CD4-positive, alpha-beta T cell (primary cell): Measurements from ENCODE around the gene PLA2G15. TPM values are rescaled to one million over a fixed set of nuclear protein-coding genes. Genes with fewer than 3 reads are reported as not detected.

ENCODE experiments used
- ATAC-seq: fragments of 200-7000 bp; cut with Tn5 transposase; one replicate; pipeline ENCODE4 v1.10.0; 2022; ENCODE audit warnings: mild to moderate bottlenecking; ENCODE audit not compliant: poor library complexity
- CTCF ChIA-PET: fragments of 350-600 bp; sonication (Branson Sonifier 250); formaldehyde crosslinking; loops from one replicate; lab custom pipeline; 2021; ENCODE audit warnings: antibody characterized with exemption, inconsistent platforms; lab: Charles Lee
- POLR2A ChIA-PET: fragments of 350-600 bp; sonication (Branson Sonifier 250); formaldehyde crosslinking; loops from one replicate; lab custom pipeline; 2021; ENCODE audit warnings: antibody characterized with exemption, inconsistent platforms; lab: Charles Lee
- DNase-seq, 14 experiments: peaks; one replicate each; pipeline ENCODE4 v3.0.0-alpha.2; 2013 to 2020; ENCODE audit warnings: mixed read lengths in 2 of 14
- H3K27ac ChIP-seq, 2 donors: one replicate each; pipeline versions ENCODE4 v1.5.1 to v1.7.0; 2013; ENCODE audit warnings: low read length in 2 of 2, low read depth in 1 of 2, mild to moderate bottlenecking in 1 of 2
- H3K27me3 ChIP-seq, 2 experiments: 1 replicate in 1 of 2; 2 replicates in 1 of 2; pipeline versions ENCODE4 v1.6.1 to v1.7.0; 2013; ENCODE audit warnings: low read length in 2 of 2, control low read depth in 1 of 2, mild to moderate bottlenecking in 1 of 2, moderate library complexity in 1 of 2; ENCODE audit not compliant: insufficient read depth in 2 of 2, control insufficient read depth in 1 of 2
- H3K36me3 ChIP-seq: one replicate; pipeline ENCODE4 v1.6.1; 2013; ENCODE audit warnings: low read length, control low read depth; ENCODE audit not compliant: insufficient read depth
- H3K4me1 ChIP-seq: one replicate; pipeline ENCODE4 v1.6.1; 2013; ENCODE audit warnings: low read length, control low read depth; ENCODE audit not compliant: insufficient read depth
- H3K4me3 ChIP-seq: one replicate; pipeline ENCODE4 v1.5.1; 2013; ENCODE audit warnings: mild to moderate bottlenecking, low read length, moderate library complexity
- H3K9me3 ChIP-seq, 2 experiments: 1 replicate in 1 of 2; 2 replicates in 1 of 2; pipeline versions ENCODE4 v1.6.1 to v1.7.0; 2013; ENCODE audit warnings: low read length in 2 of 2, mild to moderate bottlenecking in 2 of 2, control low read depth in 1 of 2, moderate library complexity in 1 of 2; ENCODE audit not compliant: control insufficient read depth in 1 of 2, insufficient read depth in 1 of 2
- H3K27ac Mint-ChIP-seq: one replicate; pipeline ENCODE4 v1.8.0; 2020; ENCODE audit warnings: mixed read lengths
- H3K27me3 Mint-ChIP-seq: one replicate; pipeline ENCODE4 v1.8.0; 2021; ENCODE audit warnings: mixed read lengths
- H3K36me3 Mint-ChIP-seq: one replicate; pipeline ENCODE4 v1.8.0; 2021; ENCODE audit warnings: low read depth, mixed read lengths
- H3K4me1 Mint-ChIP-seq: one replicate; pipeline ENCODE4 v1.8.0; 2021; ENCODE audit warnings: low read depth, mixed read lengths
- H3K4me3 Mint-ChIP-seq: one replicate; pipeline ENCODE4 v1.8.0; 2020; ENCODE audit warnings: mild to moderate bottlenecking, mixed read lengths
- H3K9me3 Mint-ChIP-seq: one replicate; pipeline ENCODE4 v1.8.0; 2020; ENCODE audit warnings: mixed read lengths
- intact Hi-C, 2 experiments: fragments of 100-400 bp; cut with DNase I in 1 of 2; cut with micrococcal nuclease in 1 of 2; formaldehyde crosslinking; loops; one replicate each; pipeline versions ENCODE4 v1.15.1 to v1.9.0; 2023 to 2025; cut with DNase I, micrococcal nuclease
- total RNA-seq, 174 experiments: library from RNA in 2 of 174; stranded (reverse) in 2 of 174; gene quantifications; one replicate each; pipeline ENCODE4 v1.2.3 and lab custom pipeline; 2021 to 2026
- TF ChIP-seq, protein P1 (sequence below): fragments of 200-600 bp; IDR thresholded peaks from one replicate; pipeline ENCODE4 v1.8.0; 2022; ENCODE audit warnings: antibody characterized with exemption, mild to moderate bottlenecking

Gene PLA2G15
- total RNA-seq, 2 experiments from 2014 or later = 4.3 to 4.7 TPM

DNA sequence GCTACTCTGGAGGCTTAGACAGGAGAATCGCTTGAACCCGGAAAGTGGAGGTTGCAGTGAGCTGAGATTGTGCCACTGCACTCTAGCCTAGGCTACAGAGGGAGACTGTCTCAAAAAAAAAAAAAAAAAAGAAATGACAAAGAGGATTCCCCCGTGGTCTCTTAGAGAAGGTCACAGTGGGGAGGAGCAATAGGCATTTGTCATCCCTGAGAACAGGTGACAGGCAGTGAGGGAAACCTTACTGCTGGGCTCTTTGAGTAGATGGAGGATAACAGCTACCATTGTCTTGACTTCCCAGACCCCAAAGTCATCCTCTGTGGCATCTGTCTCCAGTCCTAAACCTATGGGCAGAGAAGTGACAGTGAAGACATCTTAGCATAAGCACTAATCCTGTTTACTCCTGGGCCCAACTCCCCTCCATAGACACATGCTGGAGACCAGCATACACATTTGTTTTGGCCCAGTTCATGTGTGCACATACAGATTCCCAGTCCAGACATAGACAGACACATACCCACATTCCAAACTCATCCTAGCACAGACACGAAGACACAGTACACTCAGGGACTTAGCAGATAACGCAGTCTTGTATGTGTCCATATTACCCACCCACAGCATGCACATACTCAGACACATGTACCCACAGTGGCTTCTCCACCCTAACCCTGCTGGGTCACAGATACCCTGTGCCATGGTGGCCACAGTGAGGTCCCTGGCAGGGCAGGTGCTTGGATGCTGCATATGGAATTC, 11.9 kb upstream of the PLA2G15 start:
- Mint-ChIP-seq H3K36me3 (peaks cover 8% of the 10 kb centered on the region), H3K27ac (no peak overlapping the region), H3K4me3 (no peak overlapping the region), H3K27me3 (no peaks in the 10 kb centered on the region), H3K4me1 (peaks cover 33% of the 10 kb centered on the region), H3K9me3 (no peaks in the 10 kb centered on the region)
- peak overlapping the region in 1 of 2 donors; percentile 2 for H3K27ac ChIP-seq
- POLR2A ChIA-PET = interaction anchor here (0.7 kb wide), 1 partner anchor 58 kb away, joined by 4 read pairs; no protein-coding TSS in a partner anchor
- peak in 3 of 14 experiments; percentile 23 to 65 (median 55) for DNase-seq
- no peak overlapping the region for H3K4me3 ChIP-seq
- peaks cover 27% of the 10 kb centered on the region for H3K36me3 ChIP-seq
- H3K27me3 ChIP-seq = no peaks in the 10 kb centered on the region
- H3K4me1 ChIP-seq = peaks cover 25% of the 10 kb centered on the region
- peaks cover 0 to 9% of the 10 kb centered on the region in 2 experiments for H3K9me3 ChIP-seq
- intact Hi-C loops = loop anchor here in 1 of 2 experiments (10.0 kb wide), 2 partner anchors 158 to 952 kb away; partner anchors contain the start of gene SNTB2
- no peak for ATAC-seq
- TF ChIP-seq, protein P1, sequence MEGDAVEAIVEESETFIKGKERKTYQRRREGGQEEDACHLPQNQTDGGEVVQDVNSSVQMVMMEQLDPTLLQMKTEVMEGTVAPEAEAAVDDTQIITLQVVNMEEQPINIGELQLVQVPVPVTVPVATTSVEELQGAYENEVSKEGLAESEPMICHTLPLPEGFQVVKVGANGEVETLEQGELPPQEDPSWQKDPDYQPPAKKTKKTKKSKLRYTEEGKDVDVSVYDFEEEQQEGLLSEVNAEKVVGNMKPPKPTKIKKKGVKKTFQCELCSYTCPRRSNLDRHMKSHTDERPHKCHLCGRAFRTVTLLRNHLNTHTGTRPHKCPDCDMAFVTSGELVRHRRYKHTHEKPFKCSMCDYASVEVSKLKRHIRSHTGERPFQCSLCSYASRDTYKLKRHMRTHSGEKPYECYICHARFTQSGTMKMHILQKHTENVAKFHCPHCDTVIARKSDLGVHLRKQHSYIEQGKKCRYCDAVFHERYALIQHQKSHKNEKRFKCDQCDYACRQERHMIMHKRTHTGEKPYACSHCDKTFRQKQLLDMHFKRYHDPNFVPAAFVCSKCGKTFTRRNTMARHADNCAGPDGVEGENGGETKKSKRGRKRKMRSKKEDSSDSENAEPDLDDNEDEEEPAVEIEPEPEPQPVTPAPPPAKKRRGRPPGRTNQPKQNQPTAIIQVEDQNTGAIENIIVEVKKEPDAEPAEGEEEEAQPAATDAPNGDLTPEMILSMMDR = no peak
- CTCF ChIA-PET = interaction anchor here (1.0 kb wide), 1 partner anchor 139 kb away, joined by 3 read pairs; no protein-coding TSS in a partner anchor

DNA sequence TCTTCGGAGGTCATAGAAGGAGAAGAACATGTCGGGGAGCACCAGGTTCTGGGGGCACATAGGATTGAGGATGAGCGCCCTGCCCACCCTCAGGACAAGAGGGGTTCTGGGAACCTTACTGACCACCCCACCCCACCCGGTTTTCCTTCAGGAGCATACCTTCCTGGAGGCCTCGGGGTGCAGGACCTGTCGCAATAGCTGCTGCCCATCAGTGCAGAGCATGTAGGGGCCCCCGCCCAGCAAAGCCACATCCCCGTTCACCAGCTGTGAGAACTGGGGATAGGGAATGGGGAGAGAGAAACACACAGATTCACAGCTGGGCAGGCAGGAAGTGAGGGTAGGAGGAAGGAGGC, 11.4 kb upstream of the PLA2G15 start:
- Histone ChIP-seq H3K9me3 (peaks cover 0 to 9% of the 10 kb centered on the region in 2 experiments), H3K27me3 (no peaks in the 10 kb centered on the region), H3K4me3 (no peak overlapping the region), H3K36me3 (peaks cover 21% of the 10 kb centered on the region), H3K4me1 (peaks cover 30% of the 10 kb centered on the region), H3K27ac (peak overlapping the region in 1 of 2 donors; percentile 43)
- Mint-ChIP-seq H3K36me3 (peaks cover 7% of the 10 kb centered on the region), H3K9me3 (no peaks in the 10 kb centered on the region), H3K4me1 (peaks cover 36% of the 10 kb centered on the region), H3K27me3 (no peaks in the 10 kb centered on the region), H3K4me3 (no peak overlapping the region), H3K27ac (no peak overlapping the region)
- CTCF ChIA-PET = no interaction called here
- intact Hi-C loops = loop anchor here in 1 of 2 experiments (10.0 kb wide), 2 partner anchors 159 to 951 kb away; partner anchors contain the start of gene SNTB2
- TF ChIP-seq, protein P1 = no peak
- ATAC-seq (no peak), DNase-seq (no peak)
- POLR2A ChIA-PET = interaction anchor here (0.9 kb wide), 1 partner anchor 77 kb away, joined by 3 read pairs; the partner anchor contains the start of genes PRMT7 and SLC7A6OS

DNA sequence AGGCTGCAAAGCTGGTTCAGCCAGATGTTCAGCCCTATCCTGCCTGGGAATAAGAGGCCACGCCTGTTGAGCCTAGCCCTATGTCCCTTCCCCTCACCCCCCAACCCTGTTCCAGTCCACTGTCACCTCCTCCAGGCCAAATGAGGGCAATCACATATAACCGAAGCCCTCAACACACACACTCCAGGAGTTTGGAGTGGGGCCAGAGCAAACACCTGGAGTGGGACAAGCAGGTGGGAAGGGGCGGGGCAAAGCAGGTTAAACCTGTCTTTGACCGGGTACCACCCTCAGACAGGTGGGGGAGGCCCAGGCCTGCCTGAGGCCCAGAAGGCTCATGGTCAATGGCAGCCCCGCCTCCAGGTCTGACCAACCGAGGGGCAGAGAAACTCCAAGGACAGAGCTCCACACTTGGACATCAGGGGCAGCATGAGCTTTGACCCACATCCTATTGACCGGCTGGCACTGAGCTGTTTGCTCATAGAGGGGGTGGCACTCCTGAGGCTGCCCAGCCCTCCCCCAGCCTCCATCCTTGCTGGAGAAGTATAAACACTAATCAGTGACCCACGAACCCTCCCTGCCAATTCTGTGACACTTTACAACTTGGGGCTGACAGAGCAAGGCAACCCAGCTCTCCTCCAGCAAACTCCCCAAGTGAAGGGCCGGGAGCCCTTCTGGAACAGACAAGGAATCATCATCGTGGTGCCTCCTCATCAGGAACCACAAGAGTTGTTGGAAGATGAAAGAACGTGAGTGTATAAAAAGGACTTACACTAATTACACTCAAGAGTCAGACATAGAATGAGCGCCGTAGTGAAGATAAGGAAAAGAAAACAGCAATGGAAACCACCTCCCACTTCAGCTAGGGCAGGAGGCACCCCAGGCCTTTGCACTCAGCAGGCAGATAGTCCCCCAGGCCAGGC, 10.7 kb upstream of the PLA2G15 start:
- peaks cover 2% of the 10 kb centered on the region for H3K36me3 Mint-ChIP-seq
- DNase-seq (peak in 1 of 14 experiments; percentile 46), ATAC-seq (no peak)
- no peak overlapping the region for H3K4me3 ChIP-seq
- H3K36me3 ChIP-seq = peaks cover 15% of the 10 kb centered on the region
- H3K9me3 ChIP-seq = peaks cover 0 to 9% of the 10 kb centered on the region in 2 experiments
- H3K4me1 Mint-ChIP-seq = peaks cover 33% of the 10 kb centered on the region
- H3K9me3 Mint-ChIP-seq = no peaks in the 10 kb centered on the region
- CTCF ChIA-PET = no interaction called here
- H3K4me3 Mint-ChIP-seq = peak overlapping the region; percentile 87
- H3K4me1 ChIP-seq = peaks cover 34% of the 10 kb centered on the region
- TF ChIP-seq, protein P1 = no peak
- POLR2A ChIA-PET = interaction anchor here (0.8 to 1.5 kb wide), 4 partner anchors 11 to 76 kb away, joined by 3 to 4 read pairs (median 3); partner anchors contain the start of genes PLA2G15, PRMT7, SLC7A6 and SLC7A6OS
- intact Hi-C loops = loop anchor here in 1 of 2 experiments (5.0 to 10.0 kb wide), 3 partner anchors 160 to 950 kb away; partner anchors contain the start of genes RANBP10, SNTB2 and TSNAXIP1
- H3K27me3 Mint-ChIP-seq = no peaks in the 10 kb centered on the region
- H3K27ac ChIP-seq = peak overlapping the region in 1 of 2 donors; percentile 43
- H3K27me3 ChIP-seq = no peaks in the 10 kb centered on the region
- peak overlapping the region; percentile 71 for H3K27ac Mint-ChIP-seq
